CD4-positive, alpha-beta T cell treated with Interleukin-6 for 4 hours (primary cell): Measurements from ENCODE around the gene VWC2.

Experiments used
- DNase-seq: peaks from one replicate; pipeline ENCODE4 v3.0.0-alpha.2; 2020; ENCODE audit warnings: mixed read lengths

The VWC2 gene

GRCh38 chr7:49773218-49773935 is at the start of gene VWC2:
Gene VWC2 (plus strand): TSS chr7:49773638. CDS start chr7:49775436, 1,798 bp downstream.
- no peak for DNase-seq

GRCh38 chr7:49724071-49724470 is 49.4 kb upstream of the VWC2 start:
- DNase-seq: no peak

- no peak for DNase-seq
Observed at GRCh38 chr7:49731836-49732235, 41.6 kb upstream of the VWC2 start.

- no peak for DNase-seq
Observed at GRCh38 chr7:49762666-49763065, 10.8 kb upstream of the VWC2 start.

GRCh38 chr7:49763791-49764190 is 9.6 kb upstream of the VWC2 start:
- no peak for DNase-seq

GRCh38 chr7:49766966-49767365 is 6.5 kb upstream of the VWC2 start:
- DNase-seq: no peak

GRCh38 chr7:49767719-49768118 is 5.7 kb upstream of the VWC2 start:
- DNase-seq: no peak

- no peak for DNase-seq
Observed at GRCh38 chr7:49768254-49768653, 5.2 kb upstream of the VWC2 start.

- no peak for DNase-seq
Observed at GRCh38 chr7:49768835-49769234, 4.6 kb upstream of the VWC2 start.

GRCh38 chr7:49769285-49769857 is 4.1 kb upstream of the VWC2 start:
- DNase-seq: no peak

GRCh38 chr7:49770838-49771237 is 2.6 kb upstream of the VWC2 start:
- DNase-seq: no peak

GRCh38 chr7:49771427-49772176 is 1.8 kb upstream of the VWC2 start:
- DNase-seq: no peak

- no peak for DNase-seq
Observed at GRCh38 chr7:49772916-49773217, 571 bp upstream of the VWC2 start.

- DNase-seq: no peak
Observed at GRCh38 chr7:49773936-49774458, 559 bp downstream of the VWC2 start.

- DNase-seq: no peak
Observed at GRCh38 chr7:49774459-49775064, 1.1 kb downstream of the VWC2 start.

- DNase-seq: no peak
Observed at GRCh38 chr7:49775065-49775948, 1.9 kb downstream of the VWC2 start.

GRCh38 chr7:49775949-49776443 is 2.6 kb downstream of the VWC2 start:
- DNase-seq: no peak

GRCh38 chr7:49776994-49777393 is 3.6 kb downstream of the VWC2 start:
- no peak for DNase-seq

GRCh38 chr7:49778731-49779270 is 5.4 kb downstream of the VWC2 start:
- no peak for DNase-seq

GRCh38 chr7:49780953-49781352 is 7.5 kb downstream of the VWC2 start:
- no peak for DNase-seq

GRCh38 chr7:49781996-49782395 is 8.6 kb downstream of the VWC2 start:
- no peak for DNase-seq

- no peak for DNase-seq
Observed at GRCh38 chr7:49783446-49783845, 10.0 kb downstream of the VWC2 start.
